OCI-LY1 (cell line): ENCODE results near the gene RCAN1.

Source experiments
- CTCF ChIP-seq: fragments of 200-600 bp; sonication (generic), shearing (Covaris generic); IDR thresholded peaks from 2 replicates; pipeline ENCODE4 v1.5.1; 2017; ENCODE audit warnings: mild to moderate bottlenecking, antibody characterized with exemption, low read length, moderate library complexity, mixed read lengths
- EZH2 ChIP-seq: fragments of 200-600 bp; sonication (generic), shearing (Covaris generic); IDR thresholded peaks from 2 replicates; pipeline ENCODE4 v1.8.0; 2017; ENCODE audit warnings: borderline replicate concordance, mixed run types, mild to moderate bottlenecking, antibody characterized with exemption, low read length, moderate library complexity, mixed read lengths

- TF ChIP-seq CTCF (no peak), EZH2 (no peak)
These were observed 8.3 kb downstream of the RCAN1 start for GRCh38 chr21:34606621-34607020.
